IPS-11a (cell line): ENCODE measurements around the gene SPATA17.

Experiments
- H3K4me3 ChIP-seq: one replicate; pipeline ENCODE4 v1.5.1; 2013; ENCODE audit warnings: low read depth, low read length, control low read depth

The SPATA17 gene

DNA sequence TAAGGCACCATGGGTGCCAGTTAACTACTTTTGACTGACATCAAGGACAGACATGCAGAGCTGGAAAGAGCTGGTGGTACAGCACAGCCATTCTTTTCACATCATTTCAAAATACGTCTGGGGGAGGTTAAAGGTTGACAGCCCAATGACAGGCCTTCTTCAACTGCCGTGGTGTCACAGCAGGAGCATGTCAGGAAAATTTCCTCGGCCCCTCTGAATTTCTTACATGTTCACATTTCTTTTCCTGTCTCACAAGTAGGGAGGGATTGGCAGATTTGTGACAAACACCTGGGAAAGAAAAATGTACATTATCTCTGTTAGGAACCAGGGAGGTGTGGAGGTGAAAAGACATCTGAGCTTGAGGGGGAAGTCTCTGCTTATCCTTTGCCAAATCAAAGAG lies 279.1 kb downstream of the SPATA17 start:
- no peak overlapping the region for H3K4me3 ChIP-seq

DNA sequence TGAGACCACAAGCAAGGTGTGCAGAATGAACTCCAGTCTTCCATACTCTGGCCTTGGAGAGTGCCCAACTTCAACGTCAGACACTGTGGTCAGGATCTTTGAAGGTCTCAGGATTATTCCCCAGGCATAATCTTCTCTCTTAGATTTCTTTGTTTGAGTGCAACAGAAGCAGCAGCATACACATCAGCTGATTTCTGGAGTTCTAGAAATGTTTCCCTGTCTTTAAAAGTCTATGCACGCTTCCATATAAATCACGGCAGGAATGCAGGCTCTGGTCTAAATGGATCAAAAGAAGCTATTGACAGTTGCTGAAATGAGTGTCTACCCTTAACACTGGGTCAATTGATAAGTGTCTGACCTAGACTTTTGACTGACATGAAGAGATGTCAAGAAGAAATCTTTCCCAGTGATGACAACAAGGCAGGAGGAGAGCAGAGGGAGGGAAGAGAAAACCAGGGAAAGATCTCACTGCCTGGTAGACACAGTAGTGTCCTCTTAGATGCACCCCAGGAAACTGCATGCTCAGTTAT lies 279.7 kb downstream of the SPATA17 start:
- H3K4me3 ChIP-seq: no peak overlapping the region

DNA sequence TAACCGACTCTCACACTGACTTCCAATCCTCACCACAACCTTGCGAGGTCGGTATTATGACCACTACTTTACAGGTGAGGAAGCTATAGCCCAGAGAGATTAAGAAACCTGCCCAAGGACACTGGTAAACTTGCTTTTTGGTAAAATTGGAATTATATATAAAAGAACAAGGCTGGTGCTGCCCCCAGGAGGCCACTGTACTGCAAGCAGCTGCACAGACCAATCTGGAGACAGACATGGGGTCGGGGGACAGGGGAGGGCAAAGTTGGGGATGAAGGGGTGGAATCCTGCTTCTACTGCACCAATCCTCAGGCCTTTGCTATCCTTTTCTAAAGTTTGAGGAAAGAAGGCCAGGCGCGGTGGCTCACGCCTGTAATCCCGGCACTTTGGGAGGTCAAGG lies 280.8 kb downstream of the SPATA17 start:
- H3K4me3 ChIP-seq: no peak overlapping the region

DNA sequence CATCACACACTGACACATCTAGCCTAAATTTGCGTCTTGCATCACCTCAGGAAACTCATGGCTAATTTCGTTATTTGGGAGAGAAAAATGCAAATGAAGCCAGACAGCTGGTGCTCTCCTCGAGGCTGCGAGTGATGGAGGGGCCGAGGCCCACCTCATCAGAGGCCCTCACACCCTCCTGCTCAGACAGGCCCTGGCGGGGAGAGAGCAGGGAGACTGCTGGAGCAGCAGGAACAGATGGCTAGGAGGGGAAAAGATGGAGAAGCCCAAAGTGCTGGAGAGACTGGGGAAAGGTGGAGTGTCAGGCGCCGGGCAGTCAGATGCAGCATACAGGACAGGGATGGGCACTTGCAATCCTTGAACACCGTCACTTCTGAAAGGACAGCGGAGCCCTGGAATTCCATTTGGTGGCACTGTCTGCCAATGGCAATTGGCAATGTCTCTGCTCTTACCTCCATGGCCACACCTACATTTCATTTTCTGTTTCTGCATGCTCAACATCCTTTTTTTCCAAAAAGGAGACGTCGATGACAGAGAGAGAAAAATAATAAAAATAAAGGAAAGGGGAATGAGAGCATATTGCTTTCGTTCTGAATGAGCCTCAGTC lies 286.2 kb downstream of the SPATA17 start:
- no peak overlapping the region for H3K4me3 ChIP-seq

DNA sequence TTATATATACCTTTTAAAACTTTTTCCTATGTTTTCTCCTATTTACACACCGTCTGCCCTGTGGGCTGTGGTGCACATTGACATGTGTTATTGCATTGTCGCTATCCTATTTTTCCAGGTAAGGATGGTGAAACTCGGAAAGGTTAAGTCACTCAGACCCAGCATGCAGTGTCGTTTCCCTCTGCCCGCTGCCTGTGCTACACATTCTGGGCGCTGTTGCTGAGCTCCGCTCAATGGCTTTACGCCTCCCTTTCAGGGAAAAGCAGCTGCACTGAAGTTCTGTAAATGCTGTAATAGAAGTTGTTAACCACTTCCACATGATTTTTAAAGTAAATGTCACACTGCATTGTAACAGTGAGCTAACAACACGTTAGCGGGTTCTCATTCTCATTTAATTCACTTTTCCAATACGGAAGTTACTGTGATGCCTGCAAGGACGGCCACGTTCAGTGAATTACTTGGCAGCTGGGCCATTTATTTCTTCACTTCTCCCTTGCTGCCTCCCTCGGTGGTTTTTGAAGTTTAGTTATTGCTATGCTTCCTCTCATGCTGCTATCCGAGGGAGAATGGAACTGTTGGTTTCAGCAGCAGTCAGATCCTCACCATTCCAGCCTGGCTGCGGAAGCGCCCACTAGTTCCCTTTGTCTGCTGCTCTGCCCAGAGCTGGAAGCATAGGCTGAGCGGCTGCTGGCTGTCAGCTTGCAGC lies 288.7 kb downstream of the SPATA17 start:
- no peak overlapping the region for H3K4me3 ChIP-seq
